RWPE1 (cell line): ENCODE results near the gene AMOTL1.

Experiments
- CTCF ChIA-PET: fragments of 350-600 bp; sonication (Branson Sonifier 250); formaldehyde crosslinking; extraction: SDS; loops from one replicate; lab custom pipeline; 2021; lab: Yijun Ruan, JAX
- POLR2A ChIA-PET: fragments of 400-600 bp; formaldehyde crosslinking; extraction: SDS; loops from one replicate; lab custom pipeline; 2020; ENCODE audit warnings: antibody characterized with exemption; ENCODE audit not compliant: low non-redundant PET; lab: Yijun Ruan, JAX
- DNase-seq: peaks from one replicate; pipeline ENCODE4 v3.0.0; 2012; ENCODE audit warnings: low spot score
- H3K27ac ChIP-seq: fragments of 450-650 bp; 2 replicates; pipeline ENCODE4 v1.5.1; 2017
- TF ChIP-seq, protein P1 (sequence below): fragments of 450-650 bp; conservative IDR thresholded peaks from 2 replicates; pipeline ENCODE4 v1.5.1; 2017; ENCODE audit warnings: low read depth, mild to moderate bottlenecking

The AMOTL1 gene

DNA sequence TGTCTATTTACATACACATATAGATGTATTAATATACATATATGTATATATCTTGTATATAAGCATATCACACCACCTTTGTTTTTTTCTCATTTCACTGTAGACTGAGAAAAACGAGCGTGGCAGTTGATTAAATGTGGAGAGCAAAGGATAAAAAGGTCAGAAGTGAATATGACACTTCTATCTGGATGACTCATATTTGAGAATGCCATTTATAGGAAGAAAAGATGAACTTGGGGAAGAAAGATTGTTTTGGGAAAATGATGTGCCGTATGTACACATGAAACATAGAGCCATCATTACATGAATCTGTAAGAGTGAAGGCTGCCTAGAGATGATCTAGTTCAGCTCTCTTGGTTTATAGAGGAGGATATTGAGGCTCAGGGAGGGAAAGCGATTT lies 28.7 kb downstream of the AMOTL1 start:
- ChIA-PET CTCF (no interaction called here), POLR2A (no interaction called here)
- TF ChIP-seq, protein P1, sequence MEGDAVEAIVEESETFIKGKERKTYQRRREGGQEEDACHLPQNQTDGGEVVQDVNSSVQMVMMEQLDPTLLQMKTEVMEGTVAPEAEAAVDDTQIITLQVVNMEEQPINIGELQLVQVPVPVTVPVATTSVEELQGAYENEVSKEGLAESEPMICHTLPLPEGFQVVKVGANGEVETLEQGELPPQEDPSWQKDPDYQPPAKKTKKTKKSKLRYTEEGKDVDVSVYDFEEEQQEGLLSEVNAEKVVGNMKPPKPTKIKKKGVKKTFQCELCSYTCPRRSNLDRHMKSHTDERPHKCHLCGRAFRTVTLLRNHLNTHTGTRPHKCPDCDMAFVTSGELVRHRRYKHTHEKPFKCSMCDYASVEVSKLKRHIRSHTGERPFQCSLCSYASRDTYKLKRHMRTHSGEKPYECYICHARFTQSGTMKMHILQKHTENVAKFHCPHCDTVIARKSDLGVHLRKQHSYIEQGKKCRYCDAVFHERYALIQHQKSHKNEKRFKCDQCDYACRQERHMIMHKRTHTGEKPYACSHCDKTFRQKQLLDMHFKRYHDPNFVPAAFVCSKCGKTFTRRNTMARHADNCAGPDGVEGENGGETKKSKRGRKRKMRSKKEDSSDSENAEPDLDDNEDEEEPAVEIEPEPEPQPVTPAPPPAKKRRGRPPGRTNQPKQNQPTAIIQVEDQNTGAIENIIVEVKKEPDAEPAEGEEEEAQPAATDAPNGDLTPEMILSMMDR, result no peak
- no peak for DNase-seq
- H3K27ac ChIP-seq, result no peak overlapping the region

DNA sequence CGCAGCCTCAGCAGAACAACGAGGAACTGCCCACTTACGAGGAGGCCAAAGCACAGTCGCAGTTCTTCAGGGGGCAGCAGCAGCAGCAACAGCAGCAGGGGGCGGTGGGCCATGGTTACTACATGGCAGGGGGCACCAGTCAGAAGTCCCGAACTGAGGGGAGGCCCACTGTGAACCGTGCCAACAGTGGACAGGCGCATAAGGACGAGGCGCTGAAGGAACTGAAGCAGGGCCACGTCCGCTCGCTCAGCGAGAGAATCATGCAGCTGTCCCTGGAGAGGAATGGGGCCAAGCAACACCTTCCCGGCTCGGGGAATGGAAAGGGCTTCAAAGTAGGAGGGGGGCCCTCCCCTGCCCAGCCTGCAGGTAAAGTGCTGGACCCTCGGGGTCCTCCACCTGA lies 31.6 kb downstream of the AMOTL1 start:
- CTCF ChIA-PET, result no interaction called here
- DNase-seq, result no peak

DNA sequence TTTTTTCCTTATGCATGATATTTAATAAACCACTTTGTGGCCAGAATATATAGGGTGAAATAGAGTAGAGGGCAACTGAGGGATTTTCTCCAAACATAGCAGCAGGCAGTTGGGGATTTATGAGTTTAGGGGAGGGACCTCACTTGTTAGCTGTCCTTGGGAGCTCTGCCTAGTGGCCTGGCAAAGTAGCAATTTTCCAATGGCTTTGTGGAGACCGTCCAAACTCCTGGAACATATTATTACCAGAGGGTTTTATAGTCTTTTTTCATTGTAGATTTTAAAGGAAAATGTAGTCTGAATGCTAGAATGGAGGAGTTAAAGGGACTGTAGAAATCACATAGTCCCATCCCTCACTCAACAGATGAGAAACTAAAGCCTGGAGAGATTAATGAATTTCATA lies 32.3 kb downstream of the AMOTL1 start:
- TF ChIP-seq, protein P1, result no peak
- ChIA-PET POLR2A (no interaction called here), CTCF (interaction anchor here (1.2 kb wide), 1 partner anchor 11 kb away, joined by 3 read pairs; no protein-coding TSS in a partner anchor)
- H3K27ac ChIP-seq, result no peak overlapping the region
- no peak for DNase-seq

More for the DNA sequence above, 31.6 kb downstream of the AMOTL1 start:
- POLR2A ChIA-PET, result no interaction called here
- H3K27ac ChIP-seq, result no peak overlapping the region
- TF ChIP-seq, protein P1, result no peak

DNA sequence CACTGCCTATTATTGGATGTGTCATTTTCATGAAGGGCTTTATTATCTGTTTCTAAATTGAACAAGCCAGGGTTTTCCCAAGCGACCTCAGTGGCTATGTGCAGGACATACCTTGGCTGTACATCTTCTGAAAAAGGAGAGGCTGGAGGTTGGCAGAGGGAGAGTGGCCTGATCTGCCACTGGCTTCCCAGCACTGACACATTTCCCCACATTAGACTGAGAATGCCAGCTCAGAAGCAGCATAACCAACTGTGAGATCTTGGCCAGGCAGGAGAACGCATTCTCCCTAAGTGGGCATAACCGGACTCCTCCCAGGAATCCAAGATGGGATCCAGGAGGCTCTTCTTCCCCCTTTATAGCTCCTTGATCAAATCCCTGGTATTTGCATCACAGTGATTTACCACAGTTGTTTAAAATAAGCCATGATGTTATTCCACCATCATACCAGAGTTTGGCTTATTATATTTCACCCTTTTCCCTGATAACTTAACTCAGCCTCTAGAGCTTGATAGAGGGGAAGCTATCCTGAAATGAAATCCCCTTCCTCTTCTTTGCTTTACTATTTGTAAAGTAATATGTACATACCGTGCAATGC lies 33.8 kb downstream of the AMOTL1 start:
- TF ChIP-seq, protein P1, result no peak
- ChIA-PET POLR2A (no interaction called here), CTCF (interaction anchor here (0.7 kb wide), 1 partner anchor 12 kb away, joined by 5 read pairs; no protein-coding TSS in a partner anchor)
- no peak overlapping the region for H3K27ac ChIP-seq
- no peak for DNase-seq

DNA sequence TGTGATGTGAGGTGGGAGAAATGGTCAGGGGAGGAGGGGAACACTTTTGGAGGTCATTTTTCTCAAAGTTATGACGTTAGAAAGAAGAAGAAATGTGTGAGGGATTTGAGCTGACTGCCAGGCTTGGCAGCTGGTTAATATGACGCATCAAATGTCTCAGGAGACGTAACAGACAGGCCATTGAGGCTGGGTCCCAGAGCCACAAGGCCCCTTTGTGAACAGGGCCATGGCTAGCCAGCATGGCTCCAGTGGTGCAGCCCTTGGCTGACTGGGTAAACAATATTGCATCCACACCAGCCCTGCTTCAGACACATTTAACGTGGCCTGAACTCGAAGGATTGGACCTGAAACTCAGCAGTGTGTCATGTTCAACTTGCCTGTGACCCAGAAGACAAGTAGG lies 34.3 kb downstream of the AMOTL1 start:
- TF ChIP-seq, protein P1, result no peak
- DNase-seq, result no peak
- H3K27ac ChIP-seq, result no peak overlapping the region
- POLR2A ChIA-PET, result no interaction called here
- CTCF ChIA-PET, result interaction anchor here (0.6 kb wide), 1 partner anchor 10 kb away, joined by 3 read pairs; no protein-coding TSS in a partner anchor

DNA sequence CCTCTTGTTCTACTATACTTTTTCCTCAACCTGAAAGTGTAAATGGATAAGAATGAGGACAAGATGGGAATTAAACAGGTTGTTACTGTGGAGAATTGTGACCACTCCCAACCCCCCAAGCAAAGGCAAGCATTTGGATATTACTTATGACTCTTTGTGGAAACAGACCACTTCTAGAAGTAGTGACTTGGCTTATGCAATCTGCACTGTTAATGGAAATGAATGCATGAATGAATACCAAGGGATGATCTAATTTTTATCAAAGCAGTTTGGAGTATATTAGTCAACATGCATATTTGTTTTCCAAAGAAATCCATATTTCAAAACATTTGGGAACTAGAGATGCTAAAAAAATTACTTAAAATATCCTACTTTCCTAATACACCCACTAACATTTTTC lies 35.3 kb downstream of the AMOTL1 start:
- POLR2A ChIA-PET, result no interaction called here
- TF ChIP-seq, protein P1, result no peak
- DNase-seq, result no peak
- no peak overlapping the region for H3K27ac ChIP-seq
- CTCF ChIA-PET, result no interaction called here
